T-cell (primary cell): ENCODE results near the gene TRPC5OS. TPM values are rescaled to one million over a fixed set of nuclear protein-coding genes. Genes with fewer than 3 reads are reported as not detected.

ENCODE experiments used
- ATAC-seq, 4 experiments: fragments of 200-7000 bp in 3 of 4; fragments of 150-1000 bp in 1 of 4; cut with Tn5 transposase; replicated peaks in 1 of 4; 1 replicate in 3 of 4; 2 replicates in 1 of 4; pipeline ENCODE4 v1.10.0; 2021; ENCODE audit warnings: moderate library complexity in 3 of 4, mild to moderate bottlenecking in 2 of 4, moderate number of reproducible peaks in 1 of 4
- CTCF ChIA-PET, 2 donors: fragments of 300-600 bp; sonication (Branson Sonifier 250); formaldehyde crosslinking; loops; one replicate each; lab custom pipeline; 2022; ENCODE audit warnings: antibody characterized with exemption in 2 of 2; lab: Charles Lee
- POLR2A ChIA-PET, 2 donors: fragments of 300-600 bp; sonication (Branson Sonifier 250); formaldehyde crosslinking; loops; one replicate each; lab custom pipeline; 2022; ENCODE audit warnings: antibody characterized with exemption in 2 of 2; lab: Charles Lee
- DNase-seq, 35 experiments: peaks; one replicate each; pipeline versions ENCODE4 v3.0.0 to v3.0.0-alpha.2; 2013 to 2023
- H3K27ac ChIP-seq: one replicate; pipeline ENCODE4 v1.5.1; 2013; ENCODE audit warnings: low read length
- H3K27me3 ChIP-seq, 2 experiments: replicated peaks in 1 of 2; 1 replicate in 1 of 2; 2 replicates in 1 of 2; pipeline versions ENCODE4 v1.6.1 to v1.7.0; 2013; ENCODE audit warnings: low read length in 1 of 2, mixed read lengths in 1 of 2; ENCODE audit not compliant: control insufficient read depth in 2 of 2, insufficient read depth in 2 of 2; ENCODE audit errors: extremely low read depth in 1 of 2
- H3K36me3 ChIP-seq, 2 donors: 1 replicate in 1 of 2; 2 replicates in 1 of 2; pipeline versions ENCODE4 v1.6.1 to v1.7.0; 2013; ENCODE audit warnings: low read length in 1 of 2; ENCODE audit not compliant: control insufficient read depth in 2 of 2, insufficient read depth in 1 of 2; ENCODE audit errors: extremely low read depth in 1 of 2
- H3K4me1 ChIP-seq, 2 experiments: 1 replicate in 1 of 2; 2 replicates in 1 of 2; pipeline versions ENCODE4 v1.6.1 to v1.7.0; 2013; ENCODE audit warnings: low read length in 2 of 2, mixed read lengths in 1 of 2; ENCODE audit not compliant: insufficient read depth in 2 of 2, control insufficient read depth in 1 of 2; ENCODE audit errors: extremely low read depth in 1 of 2
- H3K4me3 ChIP-seq, 2 donors: 1 replicate in 1 of 2; 2 replicates in 1 of 2; pipeline versions ENCODE4 v1.5.1 to v1.7.0; 2013; ENCODE audit warnings: mild to moderate bottlenecking in 2 of 2, low read length in 1 of 2, moderate library complexity in 1 of 2; ENCODE audit not compliant: control insufficient read depth in 1 of 2; ENCODE audit errors: extremely low read depth in 1 of 2
- H3K9me3 ChIP-seq: 2 replicates; pipeline ENCODE4 v1.7.0; 2013
- H3K27ac Mint-ChIP-seq, 2 donors: one replicate each; pipeline ENCODE4 v1.8.0; 2020 to 2021; ENCODE audit warnings: mild to moderate bottlenecking in 2 of 2, mixed read lengths in 2 of 2
- H3K27me3 Mint-ChIP-seq, 2 donors: one replicate each; pipeline ENCODE4 v1.8.0; 2021 to 2022; ENCODE audit warnings: mixed read lengths in 2 of 2
- H3K36me3 Mint-ChIP-seq: one replicate; pipeline ENCODE4 v1.8.0; 2021; ENCODE audit warnings: mixed read lengths
- H3K4me1 Mint-ChIP-seq, 3 donors: one replicate each; pipeline ENCODE4 v1.8.0; 2020 to 2022; ENCODE audit warnings: mixed read lengths in 3 of 3, mild to moderate bottlenecking in 1 of 3
- H3K4me3 Mint-ChIP-seq, 3 donors: one replicate each; pipeline ENCODE4 v1.8.0; 2020 to 2022; ENCODE audit warnings: mild to moderate bottlenecking in 3 of 3, mixed read lengths in 3 of 3, moderate library complexity in 3 of 3
- H3K9me3 Mint-ChIP-seq, 3 donors: one replicate each; pipeline ENCODE4 v1.8.0; 2020 to 2022; ENCODE audit warnings: mixed read lengths in 3 of 3
- WGBS: methylation state at CpG from one replicate; pipeline ENCODE4 v1.1.5; 2013; ENCODE audit warnings: missing lambda C conversion rate; ENCODE audit not compliant: insufficient coverage; 5-methylcytosine and 5-hydroxymethylcytosine counted together
- total RNA-seq, 35 experiments: library from RNA in 6 of 35; stranded (reverse) in 6 of 35; fragments of 120-200 nt in 1 of 35; gene quantifications; one replicate each; pipeline versions ENCODE4 v1.2.1 to v1.2.4 and lab custom pipeline; 2013 to 2026

Gene TRPC5OS
- total RNA-seq, 5 donors from 2014 or later (not counting 1 experiment from before 2014, with no cell fraction given), result 0.30 TPM; not detected in 4

DNA sequence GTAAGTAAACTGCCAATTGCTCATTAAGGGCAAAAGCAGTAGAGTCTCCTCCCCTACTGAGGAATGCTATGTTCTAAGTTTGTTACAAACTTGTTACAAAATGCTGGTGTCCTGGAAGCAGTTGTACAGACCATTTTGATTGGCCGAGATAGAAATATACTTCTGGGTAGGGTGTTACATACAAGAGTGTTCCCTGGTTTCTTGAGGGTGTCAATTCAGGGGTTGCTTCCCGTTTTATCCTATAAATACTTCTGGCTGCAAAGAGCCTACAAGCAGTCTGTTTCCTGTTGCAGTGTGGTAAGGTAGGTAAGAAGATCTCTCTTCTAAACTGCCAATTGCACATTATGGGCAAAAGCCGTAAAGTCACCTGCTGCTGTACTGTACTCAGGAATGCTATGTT lies 5.7 kb downstream of the TRPC5OS start:
- H3K27me3 Mint-ChIP-seq, result peaks cover 0 to 7% of the 10 kb centered on the region in 2 donors
- DNase-seq (no peak), ATAC-seq (no peak)
- H3K4me3 ChIP-seq, result no peak overlapping the region
- H3K27ac ChIP-seq, result no peak overlapping the region
- H3K36me3 Mint-ChIP-seq, result no peaks in the 10 kb centered on the region
- no peaks in the 10 kb centered on the region for H3K27me3 ChIP-seq
- H3K27ac Mint-ChIP-seq, result no peak overlapping the region
- no peaks in the 10 kb centered on the region for H3K4me1 ChIP-seq
- no peaks in the 10 kb centered on the region for H3K36me3 ChIP-seq
- WGBS, result 80% methylated on average over 1 of the region's 3 CpGs
- ChIA-PET POLR2A (no interaction called here), CTCF (no interaction called here)
- H3K4me3 Mint-ChIP-seq, result no peak overlapping the region
- no peaks in the 10 kb centered on the region for H3K9me3 ChIP-seq
- no peaks in the 10 kb centered on the region for H3K9me3 Mint-ChIP-seq
- H3K4me1 Mint-ChIP-seq, result no peaks in the 10 kb centered on the region

DNA sequence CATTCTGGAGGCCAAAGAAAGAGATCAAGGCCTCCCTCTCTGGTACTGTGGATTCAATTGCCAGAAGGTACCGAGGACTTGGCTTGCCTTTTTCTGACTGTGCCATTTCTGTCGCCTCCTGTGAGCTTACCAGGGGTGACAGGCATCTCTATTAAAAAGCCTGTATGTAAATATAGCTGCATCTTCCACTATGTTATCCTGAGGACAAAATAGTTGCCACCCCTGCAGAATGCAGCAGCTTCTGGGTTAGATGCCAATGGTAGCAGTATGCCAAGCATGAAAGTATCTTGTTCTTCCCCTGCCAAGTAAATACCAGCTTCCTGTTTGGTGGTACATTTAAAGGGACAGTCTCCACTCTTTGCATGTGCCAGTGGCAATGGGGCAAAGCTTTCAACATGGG lies 10.7 kb downstream of the TRPC5OS start:
- Histone ChIP-seq H3K27ac (no peak overlapping the region), H3K9me3 (no peaks in the 10 kb centered on the region), H3K4me3 (no peak overlapping the region), H3K4me1 (no peaks in the 10 kb centered on the region), H3K36me3 (no peaks in the 10 kb centered on the region), H3K27me3 (no peaks in the 10 kb centered on the region)
- Mint-ChIP-seq H3K27me3 (peaks cover 0 to 5% of the 10 kb centered on the region in 2 donors), H3K9me3 (no peaks in the 10 kb centered on the region), H3K27ac (no peak overlapping the region), H3K36me3 (no peaks in the 10 kb centered on the region), H3K4me1 (no peaks in the 10 kb centered on the region), H3K4me3 (no peak overlapping the region)
- ATAC-seq (no peak), DNase-seq (no peak)
- CTCF ChIA-PET, result no interaction called here
- no CpG with 5 or more reads among the region's 2 CpGs for WGBS
- POLR2A ChIA-PET, result no interaction called here

DNA sequence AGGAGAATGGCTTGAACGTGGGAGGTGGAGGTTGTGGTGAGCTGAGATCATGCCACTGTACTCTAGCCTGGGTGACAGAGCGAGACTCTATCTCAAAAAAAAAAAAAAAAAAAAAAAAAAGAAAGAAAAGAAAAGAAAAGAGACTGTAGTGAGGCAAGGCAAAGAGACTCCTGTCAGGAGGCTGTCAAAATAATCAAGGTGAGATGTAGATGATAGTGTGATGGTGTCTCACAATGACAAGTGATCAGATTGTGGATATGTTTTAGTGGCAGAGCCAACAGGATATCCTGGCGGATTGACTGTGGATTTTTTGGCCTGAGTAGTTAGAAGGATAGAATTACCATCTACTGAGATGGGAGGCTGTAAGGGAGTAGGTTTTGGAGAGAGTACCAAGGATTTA lies 12.6 kb downstream of the TRPC5OS start:
- H3K36me3 Mint-ChIP-seq, result no peaks in the 10 kb centered on the region
- no peaks in the 10 kb centered on the region for H3K4me1 Mint-ChIP-seq

DNA sequence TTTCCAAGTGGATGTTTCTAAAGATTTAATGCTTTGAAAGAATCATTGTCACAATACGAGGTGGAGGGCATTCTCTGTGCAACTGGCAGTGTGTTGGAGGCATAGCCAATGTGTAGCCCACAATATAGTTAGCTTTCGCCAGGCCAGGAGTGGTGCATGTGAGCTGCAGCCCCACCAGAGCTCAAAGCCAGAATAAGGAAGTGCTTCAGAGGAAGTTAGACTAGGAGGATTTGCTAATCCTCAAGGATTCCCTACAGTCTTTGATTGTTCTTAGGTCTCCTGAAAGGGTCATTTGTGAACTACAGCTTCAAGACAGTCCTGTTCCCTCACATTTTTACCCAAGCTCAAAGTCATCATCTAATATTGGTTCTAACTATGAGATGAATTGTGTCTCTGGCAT lies 16.4 kb downstream of the TRPC5OS start:
- Histone ChIP-seq H3K4me1 (no peaks in the 10 kb centered on the region), H3K4me3 (no peak overlapping the region), H3K27ac (no peak overlapping the region), H3K36me3 (no peaks in the 10 kb centered on the region), H3K9me3 (no peaks in the 10 kb centered on the region), H3K27me3 (no peaks in the 10 kb centered on the region)
- H3K27ac Mint-ChIP-seq, result no peak overlapping the region
- DNase-seq, result no peak
- no peaks in the 10 kb centered on the region for H3K9me3 Mint-ChIP-seq
- ATAC-seq, result no peak
- H3K36me3 Mint-ChIP-seq, result no peaks in the 10 kb centered on the region
- POLR2A ChIA-PET, result no interaction called here
- CTCF ChIA-PET, result interaction anchor here in 1 of 2 donors (0.6 kb wide), 1 partner anchor 48 kb away, joined by 6 read pairs; no protein-coding TSS in a partner anchor
- H3K4me3 Mint-ChIP-seq, result no peak overlapping the region
- peaks cover 3 to 13% of the 10 kb centered on the region in 2 donors for H3K27me3 Mint-ChIP-seq
- no peaks in the 10 kb centered on the region for H3K4me1 Mint-ChIP-seq
- WGBS, result no CpG with 5 or more reads among the region's 2 CpGs

More for the DNA sequence above, 12.6 kb downstream of the TRPC5OS start:
- Histone ChIP-seq H3K36me3 (no peaks in the 10 kb centered on the region), H3K4me1 (no peaks in the 10 kb centered on the region), H3K9me3 (no peaks in the 10 kb centered on the region), H3K27me3 (no peaks in the 10 kb centered on the region), H3K4me3 (no peak overlapping the region), H3K27ac (no peak overlapping the region)
- ATAC-seq (no peak), DNase-seq (no peak)
- Mint-ChIP-seq H3K4me3 (no peak overlapping the region), H3K27me3 (peaks cover 0 to 5% of the 10 kb centered on the region in 2 donors), H3K9me3 (no peaks in the 10 kb centered on the region), H3K27ac (no peak overlapping the region)
- WGBS, result no CpG with 5 or more reads among the region's 3 CpGs
- ChIA-PET POLR2A (no interaction called here), CTCF (no interaction called here)

DNA sequence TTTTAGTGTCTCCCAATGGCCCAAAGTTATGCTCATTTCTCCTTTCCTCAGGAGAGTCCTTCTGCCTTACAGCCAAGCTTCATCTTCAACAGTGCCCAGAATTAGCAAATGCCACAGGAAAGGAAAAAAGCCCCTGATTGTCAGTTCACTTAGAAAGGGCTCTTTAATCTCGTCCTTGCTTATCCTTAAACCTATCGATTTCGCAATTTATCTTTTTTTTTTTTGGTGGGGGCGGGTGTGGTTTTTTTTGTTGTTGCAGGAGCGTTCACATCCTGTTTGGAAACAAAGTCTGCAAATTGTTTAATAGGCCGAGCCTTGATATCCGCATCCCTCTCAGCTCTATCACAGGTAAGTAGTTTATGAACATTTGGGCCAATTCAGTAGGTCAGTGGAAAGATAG lies 20.2 kb downstream of the TRPC5OS start:
- Histone ChIP-seq H3K36me3 (no peaks in the 10 kb centered on the region), H3K27me3 (no peaks in the 10 kb centered on the region), H3K4me1 (no peaks in the 10 kb centered on the region), H3K4me3 (no peak overlapping the region), H3K9me3 (no peaks in the 10 kb centered on the region), H3K27ac (no peak overlapping the region)
- Mint-ChIP-seq H3K9me3 (no peaks in the 10 kb centered on the region), H3K36me3 (no peaks in the 10 kb centered on the region), H3K4me1 (no peaks in the 10 kb centered on the region), H3K4me3 (no peak overlapping the region), H3K27ac (no peak overlapping the region), H3K27me3 (peaks cover 6 to 25% of the 10 kb centered on the region in 2 donors)
- POLR2A ChIA-PET, result no interaction called here
- no CpG with 5 or more reads among the region's 7 CpGs for WGBS
- ATAC-seq, result no peak
- CTCF ChIA-PET, result no interaction called here
- no peak for DNase-seq

DNA sequence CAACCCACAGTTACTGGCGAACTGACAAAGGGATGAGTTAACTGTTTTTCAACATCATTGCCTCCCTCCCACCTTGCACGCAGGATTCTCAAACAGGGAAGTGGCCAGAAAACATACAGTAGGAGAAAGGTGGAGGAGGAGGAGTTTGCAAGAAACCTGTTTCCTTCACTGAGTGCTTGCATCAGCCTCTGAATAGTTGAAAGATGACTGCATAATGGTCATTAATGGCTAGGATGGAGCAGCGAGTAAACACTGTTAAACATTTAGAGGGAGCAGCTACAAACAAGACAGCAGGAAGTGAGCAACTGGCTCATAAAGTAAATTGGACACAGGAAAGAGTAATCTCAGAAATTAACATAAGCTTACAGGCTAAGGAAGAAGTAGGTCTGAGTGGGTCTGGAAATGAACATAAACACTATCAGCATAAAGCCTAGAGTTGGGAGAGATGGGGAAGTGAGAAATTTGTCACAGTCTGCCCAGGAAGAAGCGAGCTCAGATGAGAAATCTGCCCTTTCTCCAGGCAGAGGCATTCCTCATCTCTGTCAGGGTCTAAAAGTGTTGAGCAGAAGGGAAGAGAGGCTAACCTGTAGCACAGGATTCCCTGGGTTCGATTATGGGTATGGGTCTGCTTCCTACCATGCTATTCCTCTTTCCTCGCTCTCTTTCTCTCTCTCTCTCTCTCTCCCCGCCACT lies 38.6 kb downstream of the TRPC5OS start:
- no peak overlapping the region for H3K27ac ChIP-seq
- H3K4me3 ChIP-seq, result no peak overlapping the region
- Mint-ChIP-seq H3K36me3 (no peaks in the 10 kb centered on the region), H3K4me1 (no peaks in the 10 kb centered on the region), H3K27ac (no peak overlapping the region), H3K27me3 (peaks cover 0 to 12% of the 10 kb centered on the region in 2 donors), H3K4me3 (no peak overlapping the region), H3K9me3 (no peaks in the 10 kb centered on the region)
- WGBS, result no CpG with 5 or more reads among the region's 7 CpGs
- ATAC-seq, result no peak
- no peak for DNase-seq
- H3K36me3 ChIP-seq, result no peaks in the 10 kb centered on the region
- POLR2A ChIA-PET, result no interaction called here
- no peaks in the 10 kb centered on the region for H3K27me3 ChIP-seq
- CTCF ChIA-PET, result no interaction called here
- H3K4me1 ChIP-seq, result no peaks in the 10 kb centered on the region
- H3K9me3 ChIP-seq, result no peaks in the 10 kb centered on the region

DNA sequence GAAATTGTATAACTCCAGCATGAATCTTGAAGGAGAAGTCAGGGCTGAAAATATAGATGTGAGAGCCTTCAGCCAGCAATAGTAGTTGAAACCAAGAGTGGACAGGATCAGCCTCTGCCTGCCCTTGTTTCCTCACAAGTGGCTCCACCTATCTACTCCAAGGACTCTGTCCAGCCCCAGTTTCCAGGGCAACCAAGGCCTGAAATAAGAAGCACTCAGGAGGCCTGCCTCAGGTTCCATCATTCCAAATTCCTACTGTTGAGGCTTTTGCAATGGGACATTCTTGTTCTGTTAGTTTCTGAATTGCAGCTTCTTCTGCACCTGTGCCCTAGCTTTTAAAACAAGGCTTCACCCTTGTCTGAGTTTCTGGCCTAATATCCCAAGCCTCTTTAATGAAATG lies 41.6 kb downstream of the TRPC5OS start:
- ATAC-seq (no peak), DNase-seq (no peak)
- H3K9me3 ChIP-seq, result no peaks in the 10 kb centered on the region
- H3K9me3 Mint-ChIP-seq, result no peaks in the 10 kb centered on the region
- H3K36me3 Mint-ChIP-seq, result no peaks in the 10 kb centered on the region
- peaks cover 0 to 5% of the 10 kb centered on the region in 2 donors for H3K27me3 Mint-ChIP-seq
- H3K27ac Mint-ChIP-seq, result no peak overlapping the region
- H3K27me3 ChIP-seq, result no peaks in the 10 kb centered on the region
- no peak overlapping the region for H3K4me3 ChIP-seq
- H3K36me3 ChIP-seq, result no peaks in the 10 kb centered on the region
- ChIA-PET CTCF (no interaction called here), POLR2A (no interaction called here)
- no peak overlapping the region for H3K4me3 Mint-ChIP-seq
- no peak overlapping the region for H3K27ac ChIP-seq
- H3K4me1 Mint-ChIP-seq, result no peaks in the 10 kb centered on the region
- H3K4me1 ChIP-seq, result no peaks in the 10 kb centered on the region
